GM12878 (cell line): ENCODE results near the gene SNRPA. TPM values are rescaled to one million over a fixed set of nuclear protein-coding genes. Genes with fewer than 3 reads are reported as not detected.

Experiments used
- FOXK2 ChIP-seq: fragments of 450-650 bp; IDR thresholded peaks from 2 replicates; pipeline ENCODE4 v1.6.1; 2017; ENCODE audit warnings: mild to moderate bottlenecking, moderate library complexity
- IRF4 ChIP-seq: IDR thresholded peaks from 2 replicates; pipeline ENCODE4 v1.6.1; 2011; ENCODE audit warnings: low read depth, low read length
- MYB ChIP-seq: fragments of 150-350 bp; IDR thresholded peaks from 2 replicates; pipeline ENCODE4 v1.6.1; 2014; ENCODE audit warnings: mild to moderate bottlenecking, low read depth, low read length, borderline replicate concordance
- NFIC ChIP-seq: IDR thresholded peaks from 2 replicates; pipeline ENCODE4 v1.6.1; 2012; ENCODE audit warnings: low read depth, mild to moderate bottlenecking, inconsistent platforms, low read length, moderate library complexity
- NFYA ChIP-seq: IDR thresholded peaks from 2 replicates; pipeline ENCODE4 v1.6.1; 2011; ENCODE audit warnings: low read depth, mild to moderate bottlenecking, low read length, improper control_type of control experiment, borderline replicate concordance
- PBX3 ChIP-seq: IDR thresholded peaks from 2 replicates; pipeline ENCODE4 v1.6.1; 2011; ENCODE audit warnings: mild to moderate bottlenecking, low read depth, low read length, moderate library complexity; ENCODE audit not compliant: insufficient replicate concordance
- PRDM15 ChIP-seq: fragments of 450-650 bp; formaldehyde crosslinking; IDR thresholded peaks from 2 replicates; pipeline ENCODE4 v1.4.0; 2020; ENCODE audit warnings: mild to moderate bottlenecking, moderate library complexity
- RAD51 ChIP-seq: fragments of 450-650 bp; IDR thresholded peaks from 2 replicates; pipeline ENCODE4 v1.6.1; 2016; ENCODE audit warnings: moderate library complexity, mild to moderate bottlenecking, inconsistent platforms
- SREBF1 ChIP-seq: IDR thresholded peaks from 2 replicates; pipeline ENCODE4 v1.6.1; 2012; ENCODE audit warnings: mild to moderate bottlenecking, low read length
- SRF ChIP-seq, 2 experiments: IDR thresholded peaks; 2 replicates each; pipeline ENCODE4 v1.6.1; 2011; ENCODE audit warnings: low read depth in 2 of 2, low read length in 2 of 2, mild to moderate bottlenecking in 1 of 2, moderate library complexity in 1 of 2
- ZNF592 ChIP-seq: fragments of 450-650 bp; IDR thresholded peaks from 2 replicates; pipeline ENCODE4 v1.6.1; 2017; ENCODE audit warnings: mild to moderate bottlenecking, moderate library complexity
- ZZZ3 ChIP-seq: IDR thresholded peaks from 2 replicates; pipeline ENCODE4 v1.6.1; 2011; ENCODE audit warnings: low read depth; ENCODE audit not compliant: control insufficient read depth, insufficient read length
- polyA plus RNA-seq, 11 experiments: library from polyadenylated mRNA; depleted of rRNA in 4 of 11; unstranded in 6 of 11; stranded (reverse) in 5 of 11; fragments of >200 nt; fragmentation: Nextera tagmentation in 4 of 11; fragmentation: Illumina TruSeq in 1 of 11; extraction: Ambion mirVana in 4 of 11; extraction: Trizol in 1 of 11; gene quantifications; 1 replicate in 1 of 11; 2 replicates in 10 of 11; pipeline versions ENCODE4 v1.2.1 to v1.2.3, GENCODE V29; 2011 to 2016; ENCODE audit warnings: inconsistent platforms in 2 of 11, missing spikeins in 2 of 11, low read depth in 1 of 11
- total RNA-seq, 4 experiments: library from RNA; depleted of rRNA in 3 of 4; stranded (reverse); fragments of >200 nt in 3 of 4; fragmentation: Illumina TruSeq in 1 of 4; extraction: Trizol in 1 of 4; gene quantifications; 2 replicates each; pipeline versions ENCODE4 v1.2.1 to v1.2.3, GENCODE V29; 2013 to 2021
- TF ChIP-seq, protein P1 (sequence below): fragments of 450-650 bp; formaldehyde crosslinking; IDR thresholded peaks from 2 replicates; pipeline ENCODE4 v1.4.0; 2022; ENCODE audit warnings: mild to moderate bottlenecking, moderate library complexity
- TF ChIP-seq, protein P2 (sequence below): IDR thresholded peaks from 2 replicates; pipeline ENCODE4 v1.6.1; 2011; ENCODE audit warnings: borderline replicate concordance, low read depth, mild to moderate bottlenecking, moderate library complexity, low read length; ENCODE audit not compliant: insufficient read depth, poor library complexity, severe bottlenecking

The SNRPA gene
- total and polyA plus RNA-seq, 10 of the 15 experiments (the other 5 are each of a cell fraction or from before 2014, with no cell fraction given) = 14.8 to 299 (median 202) TPM

DNA sequence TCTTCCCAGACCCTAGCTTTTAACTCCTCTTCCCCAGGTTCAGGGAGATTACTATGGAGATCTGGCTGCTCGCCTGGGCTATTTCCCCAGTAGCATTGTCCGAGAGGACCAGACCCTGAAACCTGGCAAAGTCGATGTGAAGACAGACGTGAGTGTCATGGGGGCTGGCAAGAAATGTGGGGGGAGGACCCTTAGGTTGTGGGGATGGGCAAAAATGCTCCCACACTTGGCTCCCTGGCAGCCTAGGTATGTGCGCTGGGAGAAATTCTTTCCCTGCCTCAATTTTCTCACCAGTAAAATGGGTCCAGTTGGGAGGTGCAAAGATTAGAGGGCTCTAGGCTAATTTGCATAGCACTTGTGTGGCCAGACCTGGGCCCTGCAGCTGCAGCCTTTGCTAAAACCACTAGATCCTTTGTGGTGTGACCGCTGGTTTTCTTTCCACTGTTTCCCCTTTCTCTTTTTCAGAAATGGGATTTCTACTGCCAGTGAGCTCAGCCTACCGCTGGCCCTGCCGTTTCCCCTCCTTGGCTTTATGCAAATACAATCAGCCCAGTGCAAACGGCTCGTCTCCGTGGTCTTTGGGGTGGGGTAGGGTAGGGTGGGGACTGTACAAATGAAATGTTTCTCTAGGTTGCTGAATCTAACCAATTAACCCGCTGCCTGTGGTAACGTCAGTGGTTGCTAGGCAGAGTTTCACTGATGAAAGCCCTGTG lies 26.1 kb downstream of the SNRPA start (continued):
- TF ChIP-seq PBX3 (no peak), SREBF1 (0 out of 2 replicates have a peak, but pooled peaks have one; percentile 7), IRF4 (peak; percentile 72), ZZZ3 (no peak), MYB (peak; percentile 73; the same call in 1 of the 2 replicates), NFIC (peak; percentile 90), RAD51 (peak; percentile 48; the same call in 1 of the 2 replicates), PRDM15 (CRISPR knock-in tag) (no peak), FOXK2 (no peak), ZNF592 (no peak), NFYA (no peak), SRF (IDR thresholded peaks at IDR 0.05; ENCODE audit: low read depth in 2 of 2, low read length in 2 of 2) (no peak)
- TF ChIP-seq, protein P1, sequence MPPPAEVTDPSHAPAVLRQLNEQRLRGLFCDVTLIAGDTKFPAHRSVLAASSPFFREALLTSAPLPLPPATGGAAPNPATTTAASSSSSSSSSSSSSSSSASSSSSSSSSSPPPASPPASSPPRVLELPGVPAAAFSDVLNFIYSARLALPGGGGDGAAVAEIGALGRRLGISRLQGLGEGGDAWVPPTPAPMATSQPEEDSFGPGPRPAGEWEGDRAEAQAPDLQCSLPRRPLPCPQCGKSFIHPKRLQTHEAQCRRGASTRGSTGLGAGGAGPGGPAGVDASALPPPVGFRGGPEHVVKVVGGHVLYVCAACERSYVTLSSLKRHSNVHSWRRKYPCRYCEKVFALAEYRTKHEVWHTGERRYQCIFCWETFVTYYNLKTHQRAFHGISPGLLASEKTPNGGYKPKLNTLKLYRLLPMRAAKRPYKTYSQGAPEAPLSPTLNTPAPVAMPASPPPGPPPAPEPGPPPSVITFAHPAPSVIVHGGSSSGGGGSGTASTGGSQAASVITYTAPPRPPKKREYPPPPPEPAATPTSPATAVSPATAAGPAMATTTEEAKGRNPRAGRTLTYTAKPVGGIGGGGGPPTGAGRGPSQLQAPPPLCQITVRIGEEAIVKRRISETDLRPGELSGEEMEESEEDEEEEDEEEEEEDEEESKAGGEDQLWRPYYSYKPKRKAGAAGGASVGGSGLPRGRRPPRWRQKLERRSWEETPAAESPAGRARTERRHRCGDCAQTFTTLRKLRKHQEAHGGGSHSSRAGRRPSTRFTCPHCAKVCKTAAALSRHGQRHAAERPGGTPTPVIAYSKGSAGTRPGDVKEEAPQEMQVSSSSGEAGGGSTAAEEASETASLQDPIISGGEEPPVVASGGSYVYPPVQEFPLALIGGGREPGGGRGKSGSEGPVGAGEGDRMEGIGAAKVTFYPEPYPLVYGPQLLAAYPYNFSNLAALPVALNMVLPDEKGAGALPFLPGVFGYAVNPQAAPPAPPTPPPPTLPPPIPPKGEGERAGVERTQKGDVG (CRISPR knock-in tag) = no peak
- TF ChIP-seq, protein P2, sequence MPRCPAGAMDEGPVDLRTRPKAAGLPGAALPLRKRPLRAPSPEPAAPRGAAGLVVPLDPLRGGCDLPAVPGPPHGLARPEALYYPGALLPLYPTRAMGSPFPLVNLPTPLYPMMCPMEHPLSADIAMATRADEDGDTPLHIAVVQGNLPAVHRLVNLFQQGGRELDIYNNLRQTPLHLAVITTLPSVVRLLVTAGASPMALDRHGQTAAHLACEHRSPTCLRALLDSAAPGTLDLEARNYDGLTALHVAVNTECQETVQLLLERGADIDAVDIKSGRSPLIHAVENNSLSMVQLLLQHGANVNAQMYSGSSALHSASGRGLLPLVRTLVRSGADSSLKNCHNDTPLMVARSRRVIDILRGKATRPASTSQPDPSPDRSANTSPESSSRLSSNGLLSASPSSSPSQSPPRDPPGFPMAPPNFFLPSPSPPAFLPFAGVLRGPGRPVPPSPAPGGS = peak; percentile 54
